Activated T-helper 1 cell treated with anti-CD3 and anti-CD28 coated beads, Interleukin-12 subunit alpha, Interleukin-12 subunit beta, Interleukin-2, Interleukin-4 antibody, amounts not matched to agents 30 ng/mL and 10 ng/mL and 1 ng/mL, durations not matched to agents 14 hours and 24 hours and 36 hours (primary cell): ENCODE measurements around the gene YBEY. TPM values are rescaled to one million over a fixed set of nuclear protein-coding genes. Genes with fewer than 3 reads are reported as not detected.

ENCODE experiments used
- DNase-seq: peaks from one replicate; pipeline ENCODE4 v3.0.0; 2021; ENCODE audit warnings: low spot score
- H3K27ac Mint-ChIP-seq: one replicate; pipeline ENCODE4 v1.8.0; 2021; ENCODE audit warnings: mild to moderate bottlenecking, mixed read lengths
- H3K27me3 Mint-ChIP-seq: one replicate; pipeline ENCODE4 v1.8.0; 2022; ENCODE audit warnings: mild to moderate bottlenecking, moderate library complexity, mixed read lengths; ENCODE audit not compliant: insufficient read depth
- H3K36me3 Mint-ChIP-seq: one replicate; pipeline ENCODE4 v1.8.0; 2021; ENCODE audit warnings: low read depth, mixed read lengths
- H3K4me1 Mint-ChIP-seq: one replicate; pipeline ENCODE4 v1.8.0; 2021; ENCODE audit warnings: low read depth, mixed read lengths
- H3K4me3 Mint-ChIP-seq: one replicate; pipeline ENCODE4 v1.8.0; 2021; ENCODE audit warnings: mild to moderate bottlenecking, moderate library complexity, mixed read lengths
- H3K9me3 Mint-ChIP-seq: one replicate; pipeline ENCODE4 v1.8.0; 2021; ENCODE audit warnings: mixed read lengths
- intact Hi-C: fragments of 100-400 bp; cut with micrococcal nuclease; formaldehyde crosslinking; loops from one replicate; pipeline ENCODE4 v1.15.1; 2024
- total RNA-seq: library from RNA; stranded (reverse); gene quantifications from 2 replicates; pipeline ENCODE4 v1.2.3, GENCODE V29; 2022

YBEY gene
- total RNA-seq, 1 donor from 2014 or later: 16.7 TPM

DNA sequence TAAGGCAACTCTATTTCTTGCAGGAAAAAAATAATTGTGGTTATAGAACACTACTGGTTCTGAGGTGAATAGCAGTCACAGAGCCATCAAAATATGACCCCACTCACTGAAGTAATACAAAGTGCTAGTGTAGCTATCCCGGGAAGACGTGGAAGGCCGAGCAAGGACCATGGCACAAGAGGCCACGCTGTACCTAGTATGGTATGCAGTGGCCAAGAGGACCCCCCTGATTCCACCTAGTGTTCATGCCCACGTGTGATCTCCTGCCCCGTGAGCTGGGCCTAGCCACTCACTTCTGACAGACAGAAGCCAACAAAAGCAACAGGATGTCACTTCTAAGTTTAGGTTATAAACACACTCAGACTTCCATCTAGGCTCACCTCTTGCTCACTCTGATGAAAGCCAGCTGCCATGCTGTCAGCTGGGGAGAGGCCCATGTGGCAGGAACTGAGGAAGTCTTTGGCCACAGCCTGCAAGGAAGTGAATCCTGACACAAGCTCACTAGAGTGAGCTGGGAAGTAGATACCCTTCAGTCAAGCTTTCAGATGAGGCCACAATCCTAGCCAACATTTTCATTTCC, 35.9 kb upstream of the YBEY start:
- intact Hi-C loops: no loop called here
- Mint-ChIP-seq H3K9me3 (no peaks in the 10 kb centered on the region), H3K4me3 (no peak overlapping the region), H3K27ac (peak overlapping the region; percentile 70), H3K36me3 (peaks cover 58% of the 10 kb centered on the region), H3K4me1 (peaks cover 43% of the 10 kb centered on the region), H3K27me3 (no peaks in the 10 kb centered on the region)
- DNase-seq: no peak

DNA sequence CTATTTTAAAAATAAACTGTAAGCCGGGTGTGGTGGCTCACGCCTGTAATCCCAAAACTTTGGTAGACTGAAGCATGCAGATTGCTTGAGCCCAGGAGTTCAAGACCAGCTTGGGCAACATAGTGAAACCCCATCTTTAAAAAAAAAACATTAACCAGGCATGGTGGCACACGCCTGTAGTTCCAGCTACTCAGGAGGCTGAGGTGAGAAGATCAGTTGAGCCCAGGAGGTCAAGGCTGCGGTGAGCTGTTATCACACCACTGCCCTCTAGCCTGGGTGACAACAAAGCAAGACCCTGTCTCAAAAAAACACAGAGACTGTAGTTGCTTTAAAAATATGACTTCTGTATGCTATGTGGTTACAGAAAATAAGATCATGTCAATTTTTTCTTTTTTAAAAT, 33.3 kb upstream of the YBEY start:
- peaks cover 54% of the 10 kb centered on the region for H3K36me3 Mint-ChIP-seq
- intact Hi-C loops: loop anchor here (1.0 to 2.0 kb wide), 4 partner anchors 25 to 206 kb away; partner anchors contain the start of genes LSS and YBEY
- H3K9me3 Mint-ChIP-seq: no peaks in the 10 kb centered on the region
- no peaks in the 10 kb centered on the region for H3K27me3 Mint-ChIP-seq
- no peak overlapping the region for H3K27ac Mint-ChIP-seq
- no peak for DNase-seq
- H3K4me1 Mint-ChIP-seq: peaks cover 43% of the 10 kb centered on the region
- no peak overlapping the region for H3K4me3 Mint-ChIP-seq

DNA sequence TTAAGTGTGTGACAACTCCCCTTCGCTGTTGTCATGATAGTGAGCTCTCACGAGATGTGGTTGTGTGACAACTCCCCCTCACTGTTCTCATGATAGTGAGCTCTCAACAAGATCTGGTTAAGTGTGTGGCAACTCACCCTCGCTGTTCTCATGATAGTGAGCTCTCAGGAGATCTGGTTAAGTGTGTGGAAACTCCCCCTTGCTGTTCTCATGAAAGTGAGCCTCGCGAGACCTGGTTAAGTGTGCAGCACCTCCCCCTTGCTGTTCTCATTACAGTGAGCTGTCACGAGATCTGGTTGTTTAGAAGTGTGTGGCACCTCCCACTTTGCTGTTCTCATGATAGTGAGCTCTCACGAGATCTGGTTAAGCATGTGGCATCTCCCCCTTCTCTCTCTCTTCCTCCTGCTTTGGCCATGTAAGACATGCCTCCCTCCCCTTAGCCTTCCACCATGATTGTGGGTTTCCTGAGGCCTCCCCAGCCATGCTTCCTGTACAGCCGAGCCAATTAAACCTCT, 32.5 kb upstream of the YBEY start:
- Mint-ChIP-seq H3K27ac (peak overlapping the region; percentile 95), H3K36me3 (peaks cover 56% of the 10 kb centered on the region), H3K27me3 (no peaks in the 10 kb centered on the region), H3K4me1 (peaks cover 43% of the 10 kb centered on the region), H3K9me3 (no peaks in the 10 kb centered on the region), H3K4me3 (peak overlapping the region; percentile 62)
- intact Hi-C loops: loop anchor here (1.0 to 2.0 kb wide), 4 partner anchors 25 to 206 kb away; partner anchors contain the start of genes LSS and YBEY
- peak; percentile 62 for DNase-seq

DNA sequence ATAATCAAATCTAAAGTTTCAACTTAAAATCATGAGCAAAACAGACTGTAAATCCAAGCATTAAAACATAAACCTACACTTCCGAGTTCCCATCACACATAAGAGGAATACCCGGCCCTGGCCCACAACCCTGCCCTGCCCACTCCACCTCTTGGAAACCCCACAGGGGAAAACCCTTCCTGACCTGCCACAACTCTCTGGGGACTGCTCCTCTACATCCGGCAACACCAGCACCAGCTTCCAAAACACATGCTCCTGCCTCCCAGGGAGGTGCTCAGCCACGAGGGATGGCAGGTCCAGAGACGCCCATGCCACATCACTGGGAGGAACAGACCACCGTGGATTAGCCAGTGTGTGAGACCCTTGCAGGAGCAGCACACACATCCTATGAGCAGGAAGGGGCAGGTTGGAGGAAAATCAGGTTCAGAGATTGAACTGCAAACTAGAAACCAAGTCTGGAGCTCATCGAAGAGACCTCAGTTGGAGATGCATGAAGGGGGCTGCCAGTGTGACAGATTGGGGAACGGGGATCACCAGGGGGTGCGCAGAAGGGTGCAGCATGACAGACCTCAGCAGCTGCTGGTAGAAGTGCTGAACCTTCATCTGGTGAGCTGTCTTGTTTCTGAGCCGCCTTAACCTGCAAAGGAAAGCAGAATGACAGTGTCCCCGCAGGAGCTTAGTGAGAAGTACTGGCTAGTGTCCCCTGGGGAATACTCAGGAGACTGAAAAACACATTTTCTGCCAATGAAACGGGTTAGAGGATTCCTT, 31.8 kb upstream of the YBEY start:
- intact Hi-C loops: no loop called here
- peaks cover 52% of the 10 kb centered on the region for H3K36me3 Mint-ChIP-seq
- no peaks in the 10 kb centered on the region for H3K27me3 Mint-ChIP-seq
- H3K4me3 Mint-ChIP-seq: peak overlapping the region; percentile 62
- no peak for DNase-seq
- peaks cover 43% of the 10 kb centered on the region for H3K4me1 Mint-ChIP-seq
- H3K27ac Mint-ChIP-seq: peak overlapping the region; percentile 95
- no peaks in the 10 kb centered on the region for H3K9me3 Mint-ChIP-seq

DNA sequence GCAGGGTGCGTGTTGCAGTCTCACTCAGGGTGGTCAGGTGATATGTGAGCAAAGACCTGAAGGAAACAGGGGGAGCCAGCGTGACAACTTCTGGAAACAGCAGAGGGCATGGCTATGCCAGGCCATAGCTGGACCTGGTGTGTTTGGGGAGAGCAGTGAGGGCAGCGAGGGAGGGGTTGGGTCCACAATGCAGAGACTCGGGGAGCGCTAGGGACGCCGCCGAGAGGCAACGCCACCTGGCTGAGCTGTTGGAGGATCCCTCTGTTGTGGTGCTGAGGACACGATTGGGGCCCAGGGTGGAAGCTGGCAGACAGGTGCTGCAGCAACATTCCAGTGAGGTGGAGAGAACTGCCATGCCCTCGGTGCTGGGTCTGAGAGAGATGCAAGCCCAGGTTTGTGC, 31.0 kb upstream of the YBEY start:
- Mint-ChIP-seq H3K4me3 (no peak overlapping the region), H3K4me1 (peaks cover 36% of the 10 kb centered on the region), H3K27ac (peak overlapping the region; percentile 13), H3K36me3 (peaks cover 44% of the 10 kb centered on the region), H3K27me3 (no peaks in the 10 kb centered on the region), H3K9me3 (no peaks in the 10 kb centered on the region)
- no peak for DNase-seq
- intact Hi-C loops: no loop called here

DNA sequence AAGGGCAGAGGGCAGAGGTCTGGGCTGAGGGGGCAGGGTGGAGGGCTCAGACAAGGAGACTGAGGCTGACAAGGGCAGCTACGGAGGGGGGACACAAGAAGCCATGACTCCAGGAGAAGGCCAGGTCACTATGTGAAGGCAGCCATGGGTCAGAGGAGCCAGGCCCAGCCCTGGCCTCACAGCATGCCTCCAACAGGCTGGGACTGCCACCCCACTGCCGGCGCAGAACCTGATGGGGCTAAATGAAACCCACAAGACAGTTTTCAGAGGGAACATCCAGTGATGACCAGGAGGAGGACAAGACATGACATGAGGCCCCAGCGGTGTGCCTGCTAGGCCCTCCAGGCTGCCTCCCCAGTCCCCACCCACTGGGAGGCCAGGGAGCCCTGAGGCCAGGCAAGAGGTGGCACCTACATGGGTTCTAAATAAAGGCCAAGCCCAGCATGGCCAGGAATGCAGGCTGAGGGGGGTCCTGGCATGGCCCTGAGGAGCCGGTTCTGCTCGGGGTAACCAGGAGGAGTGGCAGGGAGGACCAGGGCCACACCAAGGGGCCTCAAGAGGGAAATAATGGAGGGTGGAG, 30.3 kb upstream of the YBEY start:
- Mint-ChIP-seq H3K27ac (no peak overlapping the region), H3K27me3 (no peaks in the 10 kb centered on the region), H3K4me3 (no peak overlapping the region), H3K9me3 (no peaks in the 10 kb centered on the region), H3K4me1 (peaks cover 30% of the 10 kb centered on the region), H3K36me3 (peaks cover 40% of the 10 kb centered on the region)
- intact Hi-C loops: no loop called here
- DNase-seq: no peak

DNA sequence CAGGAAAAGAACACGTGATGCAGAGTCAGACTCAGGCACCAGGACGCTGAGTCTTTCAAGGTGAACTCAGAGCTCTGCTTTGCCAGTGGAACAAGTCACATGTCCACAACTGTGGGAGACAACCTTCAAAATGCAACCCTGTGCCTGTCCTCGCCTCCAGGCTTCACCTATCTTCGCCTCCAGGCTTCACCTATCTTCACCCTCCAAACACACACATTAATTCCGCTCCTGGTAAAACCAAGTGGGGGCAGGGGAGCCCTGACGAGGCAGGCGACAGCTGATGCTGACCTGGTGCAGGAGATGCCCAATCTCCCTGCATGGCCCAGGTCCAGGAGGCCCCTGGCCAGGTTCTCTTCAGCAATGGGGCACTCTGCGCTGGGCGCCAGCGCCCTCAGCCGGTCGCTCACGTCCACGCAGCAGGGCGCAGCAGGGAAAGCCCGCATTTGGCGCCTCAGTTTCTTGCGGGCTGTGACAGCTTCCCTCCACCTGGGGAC, 29.6 kb upstream of the YBEY start:
- peaks cover 23% of the 10 kb centered on the region for H3K4me1 Mint-ChIP-seq
- intact Hi-C loops: no loop called here
- H3K9me3 Mint-ChIP-seq: no peaks in the 10 kb centered on the region
- DNase-seq: no peak
- H3K27me3 Mint-ChIP-seq: no peaks in the 10 kb centered on the region
- H3K4me3 Mint-ChIP-seq: no peak overlapping the region
- H3K36me3 Mint-ChIP-seq: peaks cover 43% of the 10 kb centered on the region
- H3K27ac Mint-ChIP-seq: peak overlapping the region; percentile 48

DNA sequence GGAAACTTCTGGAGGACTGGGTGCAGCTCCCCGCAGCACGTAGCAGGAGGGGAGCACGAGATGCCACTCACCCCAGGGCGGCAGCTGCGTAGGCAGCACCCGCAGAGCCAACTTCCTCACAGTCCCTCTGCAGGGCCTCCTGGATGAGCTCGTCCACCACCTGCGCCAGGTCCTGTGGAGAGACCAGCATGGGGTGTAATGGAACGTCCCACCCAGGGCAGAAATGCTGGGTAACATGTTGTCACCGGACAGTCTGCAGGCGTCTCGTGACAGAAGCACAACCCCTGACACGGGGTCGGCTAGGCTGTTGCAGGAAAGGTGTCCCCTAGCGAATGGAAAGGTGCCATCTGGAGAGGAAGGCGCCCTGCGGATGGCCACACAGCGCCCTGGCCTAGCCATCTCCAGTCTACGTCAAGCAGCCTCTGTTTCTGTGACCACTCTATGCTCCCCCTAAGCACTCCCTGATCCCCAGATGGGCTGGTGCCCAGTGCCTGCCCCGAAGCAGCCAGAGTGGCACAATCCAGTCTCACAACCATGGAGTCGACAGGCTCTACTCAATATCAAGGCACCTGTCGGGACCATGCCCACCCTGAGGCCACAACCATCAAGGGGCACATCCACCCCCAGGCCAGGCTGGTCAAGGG, 22.0 kb upstream of the YBEY start:
- no peaks in the 10 kb centered on the region for H3K27me3 Mint-ChIP-seq
- H3K9me3 Mint-ChIP-seq: no peaks in the 10 kb centered on the region
- no peaks in the 10 kb centered on the region for H3K4me1 Mint-ChIP-seq
- intact Hi-C loops: no loop called here
- no peak for DNase-seq
- peaks cover 21% of the 10 kb centered on the region for H3K36me3 Mint-ChIP-seq
- H3K27ac Mint-ChIP-seq: no peak overlapping the region
- no peak overlapping the region for H3K4me3 Mint-ChIP-seq

DNA sequence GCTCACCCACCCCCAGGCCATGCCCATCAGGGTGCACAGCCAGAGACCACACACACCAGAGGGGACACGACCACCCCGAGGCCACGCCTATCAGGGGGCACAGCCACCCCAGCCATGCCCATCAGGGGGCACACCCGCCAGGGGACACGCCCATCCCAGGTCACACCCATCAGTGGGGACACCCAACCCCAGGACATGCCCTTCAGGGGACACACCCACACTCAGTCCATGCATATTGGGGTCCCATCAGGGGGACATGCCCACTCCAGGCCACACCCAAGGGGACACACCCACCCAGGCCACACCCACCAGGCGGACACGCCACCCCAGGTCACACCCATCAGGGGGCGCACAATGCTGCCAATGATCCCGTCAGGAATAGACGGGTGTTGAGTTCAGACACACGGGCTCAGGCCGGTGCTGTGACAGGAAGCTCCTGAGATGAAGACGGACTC, 21.4 kb upstream of the YBEY start:
- no peaks in the 10 kb centered on the region for H3K4me1 Mint-ChIP-seq
- intact Hi-C loops: no loop called here
- H3K27me3 Mint-ChIP-seq: no peaks in the 10 kb centered on the region
- no peak overlapping the region for H3K27ac Mint-ChIP-seq
- H3K9me3 Mint-ChIP-seq: no peaks in the 10 kb centered on the region
- no peak overlapping the region for H3K4me3 Mint-ChIP-seq
- H3K36me3 Mint-ChIP-seq: peaks cover 21% of the 10 kb centered on the region
- no peak for DNase-seq

DNA sequence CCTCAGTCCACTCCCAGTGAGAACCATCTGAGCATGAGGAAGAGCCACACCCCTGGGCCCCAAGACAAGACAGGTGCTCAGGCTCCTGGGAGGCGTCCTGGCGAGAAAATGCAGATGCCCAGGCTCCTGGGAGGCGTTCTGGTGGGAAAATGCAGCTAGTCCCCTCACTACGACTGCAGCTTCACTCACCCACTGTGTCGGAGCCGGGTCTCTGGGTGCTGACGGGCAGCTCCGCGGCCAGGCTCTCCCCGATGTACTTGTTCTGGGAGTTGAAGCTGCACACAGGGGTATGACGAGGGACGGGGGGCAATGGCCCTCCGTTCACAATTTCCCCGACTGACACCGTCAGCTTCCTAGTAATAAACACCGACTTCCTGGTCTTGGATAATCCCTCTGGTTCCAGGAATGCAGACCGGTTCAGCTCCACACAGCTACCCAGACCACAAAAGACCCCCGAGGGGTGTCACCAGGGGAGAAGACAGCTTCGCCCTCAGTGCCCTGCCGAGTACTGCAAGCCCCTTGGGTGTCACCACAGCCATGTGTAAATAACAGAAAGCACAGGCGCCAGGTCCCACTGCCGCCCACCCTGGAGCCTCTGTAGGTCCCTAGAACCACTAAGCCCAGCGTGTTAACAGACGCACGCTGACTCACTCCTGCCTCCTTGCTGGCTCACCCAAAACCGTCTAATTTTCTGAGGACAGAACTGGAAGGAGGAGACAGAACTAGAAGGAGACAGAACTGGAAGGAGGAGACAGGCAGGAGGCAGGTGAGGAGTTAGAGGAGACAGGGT, 20.2 kb upstream of the YBEY start:
- Mint-ChIP-seq H3K9me3 (no peaks in the 10 kb centered on the region), H3K27ac (no peak overlapping the region), H3K36me3 (peaks cover 25% of the 10 kb centered on the region), H3K4me1 (no peaks in the 10 kb centered on the region), H3K27me3 (no peaks in the 10 kb centered on the region), H3K4me3 (no peak overlapping the region)
- intact Hi-C loops: no loop called here
- no peak for DNase-seq

DNA sequence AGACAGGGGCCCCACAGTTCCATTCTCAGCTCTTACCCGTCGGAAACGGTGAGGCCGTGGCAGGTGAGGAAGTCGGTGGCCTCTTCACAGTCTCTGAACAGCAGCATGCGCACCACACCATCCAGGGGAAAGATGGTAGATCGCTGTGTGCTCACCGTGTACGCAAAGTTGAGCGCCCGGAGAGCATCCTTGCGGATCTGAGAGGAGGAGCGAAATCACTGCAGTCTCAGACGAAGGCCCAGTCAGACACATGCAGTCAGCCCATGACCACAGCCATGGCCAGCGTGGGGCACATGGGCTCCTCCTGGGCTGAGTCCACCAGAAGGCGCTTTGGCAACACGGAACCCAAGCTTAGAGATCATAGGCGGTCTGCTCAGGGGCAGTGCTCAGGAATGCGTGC, 19.2 kb upstream of the YBEY start:
- intact Hi-C loops: no loop called here
- Mint-ChIP-seq H3K36me3 (peaks cover 24% of the 10 kb centered on the region), H3K27ac (no peak overlapping the region)

DNA sequence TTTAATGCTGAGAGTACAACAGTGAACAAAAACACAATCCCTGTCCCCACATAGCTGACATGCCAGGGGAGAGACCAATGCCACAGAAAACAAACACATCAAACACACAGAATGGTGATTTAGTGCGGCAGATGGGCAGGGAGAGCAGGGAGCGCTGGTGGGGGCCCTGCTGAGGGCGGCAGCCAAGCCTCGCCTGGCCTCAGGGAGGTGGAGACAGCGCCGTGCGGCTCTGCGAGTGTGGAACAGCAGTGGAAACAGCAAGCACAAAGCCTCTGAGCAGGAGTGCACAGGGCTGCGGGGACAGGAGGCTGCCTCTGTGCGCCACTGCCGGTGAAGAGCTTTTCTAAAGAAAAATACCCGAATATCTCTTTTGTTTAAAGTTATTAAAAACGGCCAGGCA, 17.8 kb upstream of the YBEY start:
- peaks cover 33% of the 10 kb centered on the region for H3K36me3 Mint-ChIP-seq
- H3K9me3 Mint-ChIP-seq: no peaks in the 10 kb centered on the region
- no peak overlapping the region for H3K27ac Mint-ChIP-seq
- H3K4me3 Mint-ChIP-seq: no peak overlapping the region
- no peak for DNase-seq
- H3K27me3 Mint-ChIP-seq: no peaks in the 10 kb centered on the region
- intact Hi-C loops: no loop called here
- no peaks in the 10 kb centered on the region for H3K4me1 Mint-ChIP-seq

More for the DNA sequence above, 19.2 kb upstream of the YBEY start:
- Mint-ChIP-seq H3K27me3 (no peaks in the 10 kb centered on the region), H3K4me3 (no peak overlapping the region), H3K4me1 (no peaks in the 10 kb centered on the region), H3K9me3 (no peaks in the 10 kb centered on the region)
- DNase-seq: no peak
